Transverse colon (tissue), 4 donors: Measurements from ENCODE around the gene SPTB.

Source experiments
- CTCF ChIP-seq, 5 experiments: fragments of 200-600 bp in 3 of 5; fragments of 450-650 bp in 2 of 5; sonication (generic) in 3 of 5; IDR thresholded peaks; 1 replicate in 2 of 5; 2 replicates in 3 of 5; pipeline ENCODE4 v1.5.1; 2016 to 2017; ENCODE audit warnings: antibody characterized with exemption in 5 of 5, inconsistent platforms in 3 of 5, mild to moderate bottlenecking in 2 of 5, moderate library complexity in 1 of 5
- EP300 ChIP-seq: sonication (generic); formaldehyde crosslinking; IDR thresholded peaks from one replicate; pipeline ENCODE4 v1.6.1; 2017; ENCODE audit warnings: antibody characterized with exemption, low read depth
- POLR2AphosphoS5 ChIP-seq, 3 donors: sonication (generic); formaldehyde crosslinking; IDR thresholded peaks; one replicate each; pipeline ENCODE4 v1.6.1; 2016; ENCODE audit warnings: antibody characterized with exemption in 3 of 3

- TF ChIP-seq CTCF (IDR thresholded peaks at IDR 0.05), result no peak
- peak in 2 of 3 donors; percentile 68 to 71 for TF ChIP-seq POLR2AphosphoS5 (IDR thresholded peaks at IDR 0.05)
- TF ChIP-seq EP300, result peak; percentile 36
Observed at GRCh38 chr14:64696355-64696857, 183.3 kb downstream of the SPTB start.
